ENCODE results near the gene DYNLT5.
"Not testable (repeated sequence)": the region's sequence is repeated elsewhere in the genome, so short reads cannot be mapped to it uniquely, and the experiment has no call there.

DYNLT5 gene

DNA sequence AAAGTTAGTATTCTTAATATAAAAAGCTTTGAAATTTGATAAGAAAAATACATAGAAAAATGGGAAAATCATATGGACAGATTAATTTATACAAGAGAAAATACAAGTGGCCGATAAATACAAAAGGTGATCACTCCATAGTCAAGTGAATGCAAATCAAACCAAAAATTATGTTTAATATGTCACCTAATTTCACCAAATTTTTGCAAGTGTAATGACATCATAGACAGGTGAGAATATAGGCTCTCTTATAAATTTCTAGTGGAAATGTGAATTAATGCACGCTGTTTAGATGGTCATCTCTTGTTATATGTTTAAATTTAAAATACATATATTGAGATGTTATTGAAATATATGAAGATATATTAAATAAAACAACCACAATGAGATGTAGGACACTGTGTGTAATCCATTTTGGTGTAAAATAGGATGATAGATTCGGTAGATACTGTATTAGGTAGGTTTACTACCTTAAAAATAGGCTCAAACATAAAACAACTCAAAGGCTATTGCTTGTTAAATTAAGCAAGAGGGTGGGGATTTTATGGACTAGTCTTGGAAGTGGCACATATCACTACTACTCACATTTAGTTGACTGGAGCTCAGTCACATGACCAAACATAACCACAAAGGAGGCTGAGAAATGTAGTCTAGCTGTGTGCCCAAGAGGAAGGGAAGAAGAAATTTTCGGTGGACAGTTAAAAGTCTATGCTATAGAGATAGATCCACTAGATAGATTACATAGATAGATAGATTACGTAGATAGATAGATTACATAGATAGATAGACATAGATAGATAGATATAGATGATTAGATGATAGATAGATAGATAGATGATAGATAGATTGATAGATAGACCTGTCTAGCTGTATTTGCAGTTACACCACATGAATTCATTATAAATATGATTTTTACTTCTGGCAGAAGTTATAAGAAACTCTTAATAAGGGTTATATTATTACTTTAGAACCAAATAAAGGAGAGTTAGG, 39.7 kb downstream of the DYNLT5 start:
- no peak for DNase-seq

DNA sequence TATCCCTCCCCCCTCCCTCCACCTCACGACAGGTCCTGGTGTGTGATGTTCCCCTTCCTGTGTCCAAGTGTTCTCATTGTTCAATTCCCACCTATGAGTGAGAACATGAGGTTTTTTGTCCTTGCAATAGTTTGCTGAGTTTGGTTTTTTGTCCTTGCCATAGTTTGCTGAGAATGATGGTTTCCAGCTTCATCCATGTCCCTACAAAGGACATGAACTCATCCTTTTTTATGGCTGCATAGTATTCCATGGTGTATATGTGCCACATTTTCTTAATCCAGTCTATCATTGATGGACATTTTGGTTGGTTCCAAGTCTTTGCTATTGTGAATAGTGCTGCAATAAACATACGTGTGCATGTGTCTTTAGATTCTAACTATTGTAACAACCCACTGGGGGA, 43.6 kb downstream of the DYNLT5 start:
- not testable (repeated sequence) for DNase-seq

DNA sequence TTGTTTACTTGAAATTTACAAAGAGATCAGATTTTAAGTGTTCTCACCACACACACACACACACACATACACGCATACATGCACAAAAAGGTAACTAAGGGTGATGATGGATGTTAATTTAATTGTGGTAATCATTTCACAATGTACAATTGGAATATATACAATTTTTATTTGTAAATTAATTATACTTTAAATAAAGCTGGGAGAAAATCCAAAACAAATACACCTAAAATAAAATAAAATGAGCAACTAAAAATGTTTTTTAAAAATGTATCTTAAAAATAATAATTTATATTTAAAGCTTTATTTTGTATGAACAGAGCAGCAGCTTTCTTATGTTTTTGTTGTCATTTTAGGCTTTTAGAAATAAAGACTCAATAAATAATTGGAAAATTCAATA, 57.0 kb downstream of the DYNLT5 start:
- DNase-seq: no peak

DNA sequence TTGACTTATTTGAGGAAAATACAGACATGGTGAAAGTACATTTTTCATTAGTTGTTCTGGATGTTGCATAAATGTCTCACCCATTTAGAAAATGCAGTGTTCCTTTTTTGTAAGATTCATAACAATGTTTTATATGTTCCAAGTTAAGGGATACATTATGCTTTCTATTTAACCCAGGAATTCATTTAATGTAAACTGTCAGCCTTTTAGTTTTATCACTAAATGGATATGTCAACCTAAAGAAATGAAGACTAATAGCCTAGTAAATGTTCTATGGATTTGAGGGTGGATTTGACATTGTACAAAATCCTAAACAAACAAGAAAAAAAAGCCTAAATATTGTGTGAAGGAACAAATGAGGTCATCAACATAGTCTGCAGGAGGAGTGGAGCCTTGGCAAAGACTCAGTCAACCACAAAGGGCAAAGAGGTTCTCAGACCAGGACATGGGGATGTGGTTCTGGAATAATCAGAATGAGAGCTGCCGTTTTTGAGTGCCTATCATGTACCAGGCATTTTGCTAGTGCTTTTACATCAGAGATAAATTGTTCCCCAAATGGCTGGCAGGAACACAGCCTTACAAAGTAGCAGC, 57.6 kb downstream of the DYNLT5 start:
- DNase-seq: no peak

DNA sequence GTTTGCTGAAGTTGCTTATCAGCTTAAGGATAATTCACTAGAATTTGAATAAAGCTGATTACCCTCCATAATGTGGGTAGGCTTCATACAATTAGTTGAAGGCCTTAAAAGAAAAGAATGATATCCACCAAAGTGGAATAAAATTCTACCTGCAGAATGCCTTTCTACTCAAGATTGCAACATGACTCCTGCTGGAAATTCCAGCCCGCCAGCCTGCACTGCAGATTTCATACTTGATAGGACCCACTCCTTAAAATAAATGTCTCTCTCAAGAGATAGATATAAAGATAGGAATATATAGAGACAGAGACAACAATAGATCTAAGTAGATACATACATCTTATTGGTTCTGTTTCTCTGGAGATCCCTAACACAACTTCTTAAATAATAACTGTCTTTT, 72.5 kb downstream of the DYNLT5 start:
- no peak for DNase-seq

Data from activated CD4-positive, alpha-beta T cell treated with anti-CD3 and anti-CD28 coated beads, Interleukin-2, amount 50 U/mL, for 1 hour (primary cell).